ENCODE measurements around the gene FA2H.
"Not testable (repeated sequence)": the region's sequence is repeated elsewhere in the genome, so short reads cannot be mapped to it uniquely, and the experiment has no call there.

The FA2H gene

GRCh38 chr16:74725651-74726455 lies 48.8 kb downstream of the FA2H start:
- in situ Hi-C loops (cut with HindIII; ENCODE audit: low sequenced_read_pairs) = no loop called here

- in situ Hi-C loops (cut with HindIII; ENCODE audit: low sequenced_read_pairs) = no loop called here
Observed at GRCh38 chr16:74724820-74725549, 49.6 kb downstream of the FA2H start.

- in situ Hi-C loops (cut with HindIII; ENCODE audit: low sequenced_read_pairs) = no loop called here
Observed at GRCh38 chr16:74723256-74723655, 51.4 kb downstream of the FA2H start.

- in situ Hi-C loops (cut with HindIII; ENCODE audit: low sequenced_read_pairs) = not testable (repeated sequence)
Observed at GRCh38 chr16:74722156-74722555, 52.5 kb downstream of the FA2H start.

GRCh38 chr16:74721716-74722115 lies 52.9 kb downstream of the FA2H start:
- in situ Hi-C loops (cut with HindIII; ENCODE audit: low sequenced_read_pairs) = no loop called here

GRCh38 chr16:74720579-74720978 lies 54.0 kb downstream of the FA2H start:
- in situ Hi-C loops (cut with HindIII; ENCODE audit: low sequenced_read_pairs) = no loop called here

GRCh38 chr16:74718741-74719610 lies 55.6 kb downstream of the FA2H start:
- in situ Hi-C loops (cut with HindIII; ENCODE audit: low sequenced_read_pairs) = no loop called here

- in situ Hi-C loops (cut with HindIII; ENCODE audit: low sequenced_read_pairs) = no loop called here
Observed at GRCh38 chr16:74718140-74718539, 56.5 kb downstream of the FA2H start.

- in situ Hi-C loops (cut with HindIII; ENCODE audit: low sequenced_read_pairs) = no loop called here
Observed at GRCh38 chr16:74717367-74717766, 57.3 kb downstream of the FA2H start.

- in situ Hi-C loops (cut with HindIII; ENCODE audit: low sequenced_read_pairs) = no loop called here
Observed at GRCh38 chr16:74716355-74716754, 58.3 kb downstream of the FA2H start.

GRCh38 chr16:74713876-74714275 lies 60.7 kb downstream of the FA2H start:
- in situ Hi-C loops (cut with HindIII; ENCODE audit: low sequenced_read_pairs) = no loop called here

GRCh38 chr16:74713325-74713724 lies 61.3 kb downstream of the FA2H start:
- in situ Hi-C loops (cut with HindIII; ENCODE audit: low sequenced_read_pairs) = no loop called here

- in situ Hi-C loops (cut with HindIII; ENCODE audit: low sequenced_read_pairs) = no loop called here
Observed at GRCh38 chr16:74711938-74712337, 62.7 kb downstream of the FA2H start.

- in situ Hi-C loops (cut with HindIII; ENCODE audit: low sequenced_read_pairs) = no loop called here
Observed at GRCh38 chr16:74710401-74710800, 64.2 kb downstream of the FA2H start.

- in situ Hi-C loops (cut with HindIII; ENCODE audit: low sequenced_read_pairs) = no loop called here
Observed at GRCh38 chr16:74709441-74709877, 65.2 kb downstream of the FA2H start.

- in situ Hi-C loops (cut with HindIII; ENCODE audit: low sequenced_read_pairs) = loop anchor here (5.0 kb wide), 1 partner anchor 97 kb away; no protein-coding TSS in a partner anchor
Observed at GRCh38 chr16:74700438-74701225, 74.0 kb downstream of the FA2H start, which contains the start of gene MLKL. Gene MLKL (minus strand): TSS chr16:74700862. CDS start chr16:74695757, 5,105 bp downstream.

- in situ Hi-C loops (cut with HindIII; ENCODE audit: low sequenced_read_pairs) = loop anchor here (5.0 kb wide), 1 partner anchor 97 kb away; no protein-coding TSS in a partner anchor
Observed at GRCh38 chr16:74700116-74700437, 74.5 kb downstream of the FA2H start.

- in situ Hi-C loops (cut with HindIII; ENCODE audit: low sequenced_read_pairs) = loop anchor here (5.0 kb wide), 1 partner anchor 98 kb away; no protein-coding TSS in a partner anchor
Observed at GRCh38 chr16:74699666-74700065, 75.0 kb downstream of the FA2H start.

- in situ Hi-C loops (cut with HindIII; ENCODE audit: low sequenced_read_pairs) = no loop called here
Observed at GRCh38 chr16:74698222-74698621, 76.4 kb downstream of the FA2H start.
